Ramos (cell line): Measurements from ENCODE around the gene RBM22.

Source experiments
- in situ Hi-C: fragments of 300-500 bp; cut with MboI; formaldehyde crosslinking; loops from one replicate; pipeline ENCODE4 v1.14.3; 2022; ENCODE audit warnings: low sequenced_read_pairs; ENCODE audit not compliant: unreplicated experiment

The RBM22 gene

GRCh38 chr5:150641006-150641570 lies 59.8 kb downstream of the RBM22 start:
- in situ Hi-C loops, result no loop called here
